ENCODE results near the gene GALNT17.

DNA sequence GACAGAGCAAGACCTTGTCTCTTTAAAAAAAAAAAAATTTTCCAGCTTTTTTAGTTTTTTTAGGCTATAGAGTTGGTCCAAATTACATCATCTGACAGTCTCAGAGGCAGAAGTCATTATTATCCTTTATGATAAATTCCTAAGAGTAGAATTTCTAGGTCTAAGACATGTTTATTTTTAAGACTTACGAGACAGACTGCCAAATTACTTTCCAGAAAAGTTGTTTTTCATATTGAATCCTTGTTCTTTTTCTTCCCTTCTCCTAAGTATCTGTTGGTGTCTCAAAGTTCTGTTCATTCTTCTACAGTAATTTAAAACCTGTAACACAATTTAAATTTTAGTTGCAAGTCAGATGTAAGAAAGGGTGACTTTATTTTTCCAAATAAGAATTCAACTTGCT lies 421.4 kb downstream of the GALNT17 start:
- TF ChIP-seq CTCF (IDR thresholded peaks at IDR 0.05; ENCODE audit: poor library complexity, severe bottlenecking) = no peak
- no peak for TF ChIP-seq EP300 (conservative IDR thresholded peaks at IDR 0.05; ENCODE audit: poor library complexity, severe bottlenecking)
- TF ChIP-seq RAD21 (conservative IDR thresholded peaks at IDR 0.05) = no peak

Data from neural cell (in vitro differentiated cells).